Activated CD8-positive, alpha-beta memory T cell treated with anti-CD3 and anti-CD28 coated beads, Interleukin-2, amount 50 U/mL, for 1 hour (primary cell): ENCODE data around the gene TAF3.

ENCODE experiments used
- DNase-seq: peaks from one replicate; pipeline ENCODE4 v3.0.0-alpha.2; 2020; ENCODE audit errors: extremely low read depth

The TAF3 gene

DNA sequence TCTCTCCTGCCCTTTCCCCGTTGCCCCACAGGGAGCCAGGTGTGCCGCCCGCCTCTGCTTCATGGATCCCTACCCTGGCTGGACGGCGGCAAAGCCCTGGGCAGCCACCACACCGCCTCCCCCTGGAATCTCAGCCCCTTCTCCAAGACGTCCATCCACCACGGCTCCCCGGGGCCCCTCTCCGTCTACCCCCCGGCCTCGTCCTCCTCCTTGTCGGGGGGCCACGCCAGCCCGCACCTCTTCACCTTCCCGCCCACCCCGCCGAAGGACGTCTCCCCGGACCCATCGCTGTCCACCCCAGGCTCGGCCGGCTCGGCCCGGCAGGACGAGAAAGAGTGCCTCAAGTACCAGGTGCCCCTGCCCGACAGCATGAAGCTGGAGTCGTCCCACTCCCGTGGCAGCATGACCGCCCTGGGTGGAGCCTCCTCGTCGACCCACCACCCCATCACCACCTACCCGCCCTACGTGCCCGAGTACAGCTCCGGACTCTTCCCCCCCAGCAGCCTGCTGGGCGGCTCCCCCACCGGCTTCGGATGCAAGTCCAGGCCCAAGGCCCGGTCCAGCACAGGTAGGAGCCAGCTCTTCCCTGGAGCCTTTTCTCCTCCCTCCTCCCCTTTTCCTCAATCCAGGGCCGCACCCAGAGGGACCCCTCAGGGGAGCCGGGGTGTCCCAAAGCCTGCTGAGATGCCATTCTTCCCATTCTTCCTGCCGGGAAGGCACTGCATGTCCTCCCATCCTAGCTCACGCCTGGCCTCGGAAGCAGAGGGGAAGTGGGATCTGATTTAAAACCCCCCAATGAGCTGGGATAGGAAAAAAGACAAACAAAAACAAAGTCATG, 240.2 kb downstream of the TAF3 start:
- DNase-seq: no peak

DNA sequence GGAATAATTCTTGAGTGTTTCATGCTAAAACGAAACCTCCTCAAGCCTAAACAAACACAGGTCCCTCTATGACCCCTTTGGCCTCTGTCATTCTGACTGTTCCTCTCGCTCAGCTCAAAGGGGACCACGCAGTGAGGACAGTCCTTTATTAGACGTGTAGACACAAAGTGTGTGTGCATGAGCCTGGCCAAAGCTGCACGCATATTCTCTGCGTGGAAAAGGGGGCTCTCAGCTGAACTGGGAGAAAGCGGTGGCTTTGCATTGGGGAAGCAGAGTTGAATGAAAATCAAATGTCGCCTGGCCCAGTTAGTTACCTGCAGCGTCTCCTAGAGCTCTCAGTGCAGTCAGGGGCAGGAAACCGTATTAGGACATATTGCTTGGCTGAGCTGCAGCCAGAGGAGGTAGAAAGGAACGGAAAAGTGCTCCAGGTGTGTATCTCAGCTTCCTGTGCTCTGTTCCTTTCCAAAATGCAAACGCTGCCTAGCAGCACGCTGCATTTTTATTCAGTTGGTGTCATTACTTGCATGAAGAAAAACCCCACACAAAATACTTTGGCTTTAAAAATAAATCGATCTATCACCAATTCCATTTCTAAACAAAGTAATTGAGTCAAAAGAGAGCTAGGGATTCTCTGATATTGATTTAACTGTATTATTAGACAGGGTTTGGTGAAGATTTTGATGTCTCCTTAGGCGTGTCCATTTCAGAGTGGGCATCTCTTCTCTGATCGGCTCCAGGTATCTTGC, 241.1 kb downstream of the TAF3 start:
- no peak for DNase-seq

DNA sequence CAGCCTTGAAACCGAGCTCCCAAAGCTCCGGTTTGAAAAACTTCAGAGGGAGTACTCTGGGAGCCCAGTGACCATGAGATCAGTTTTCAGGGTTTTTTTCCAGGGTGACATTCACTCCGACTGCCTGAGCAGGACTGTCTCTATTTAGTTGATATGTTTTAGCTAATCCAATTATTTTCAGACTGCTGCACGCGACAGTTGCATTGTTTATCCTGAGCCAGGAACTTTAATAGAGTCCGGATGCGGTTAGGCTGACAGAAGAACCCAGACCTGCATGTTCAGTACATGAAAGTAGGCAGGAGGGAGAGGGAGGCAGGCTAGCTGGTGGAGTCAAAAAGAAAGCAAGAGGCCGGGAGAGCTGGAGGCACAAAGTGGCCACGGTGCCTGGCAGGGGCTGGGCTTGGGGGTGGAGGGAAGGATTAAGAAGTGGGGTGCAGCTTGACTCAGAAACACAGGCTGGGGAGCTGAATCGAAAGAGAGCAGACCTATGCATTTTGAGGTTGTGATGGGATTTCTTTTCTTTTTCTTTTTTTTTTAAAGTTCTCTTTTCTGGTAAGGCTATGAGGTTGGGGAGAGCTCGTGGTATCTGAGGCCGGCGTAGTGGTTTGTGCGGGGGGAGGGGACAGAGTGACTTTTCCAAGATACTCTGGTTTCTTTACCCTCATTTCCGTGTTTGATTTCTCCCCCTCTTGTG, 241.9 kb downstream of the TAF3 start:
- no peak for DNase-seq

DNA sequence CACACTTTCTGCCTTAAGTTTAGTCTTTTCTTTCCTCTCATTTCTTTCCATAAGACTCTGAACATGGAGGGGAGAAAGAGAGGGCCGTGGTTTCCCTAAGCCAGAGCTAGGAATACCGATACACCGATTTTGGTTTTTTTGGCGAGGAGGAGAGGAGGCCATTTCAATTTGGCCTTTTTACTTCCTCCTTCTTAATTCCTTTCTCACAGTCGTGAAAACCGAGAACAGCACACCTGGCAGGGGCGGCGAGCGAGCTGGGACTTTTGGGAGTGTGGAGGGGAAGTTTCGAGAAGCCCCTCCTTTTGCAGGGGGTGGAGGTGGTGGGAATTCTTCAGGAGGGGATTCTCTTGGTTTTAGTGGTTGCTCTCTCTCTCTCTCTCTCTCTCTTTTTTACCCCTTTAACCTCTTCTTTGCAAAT, 242.4 kb downstream of the TAF3 start:
- no peak for DNase-seq

DNA sequence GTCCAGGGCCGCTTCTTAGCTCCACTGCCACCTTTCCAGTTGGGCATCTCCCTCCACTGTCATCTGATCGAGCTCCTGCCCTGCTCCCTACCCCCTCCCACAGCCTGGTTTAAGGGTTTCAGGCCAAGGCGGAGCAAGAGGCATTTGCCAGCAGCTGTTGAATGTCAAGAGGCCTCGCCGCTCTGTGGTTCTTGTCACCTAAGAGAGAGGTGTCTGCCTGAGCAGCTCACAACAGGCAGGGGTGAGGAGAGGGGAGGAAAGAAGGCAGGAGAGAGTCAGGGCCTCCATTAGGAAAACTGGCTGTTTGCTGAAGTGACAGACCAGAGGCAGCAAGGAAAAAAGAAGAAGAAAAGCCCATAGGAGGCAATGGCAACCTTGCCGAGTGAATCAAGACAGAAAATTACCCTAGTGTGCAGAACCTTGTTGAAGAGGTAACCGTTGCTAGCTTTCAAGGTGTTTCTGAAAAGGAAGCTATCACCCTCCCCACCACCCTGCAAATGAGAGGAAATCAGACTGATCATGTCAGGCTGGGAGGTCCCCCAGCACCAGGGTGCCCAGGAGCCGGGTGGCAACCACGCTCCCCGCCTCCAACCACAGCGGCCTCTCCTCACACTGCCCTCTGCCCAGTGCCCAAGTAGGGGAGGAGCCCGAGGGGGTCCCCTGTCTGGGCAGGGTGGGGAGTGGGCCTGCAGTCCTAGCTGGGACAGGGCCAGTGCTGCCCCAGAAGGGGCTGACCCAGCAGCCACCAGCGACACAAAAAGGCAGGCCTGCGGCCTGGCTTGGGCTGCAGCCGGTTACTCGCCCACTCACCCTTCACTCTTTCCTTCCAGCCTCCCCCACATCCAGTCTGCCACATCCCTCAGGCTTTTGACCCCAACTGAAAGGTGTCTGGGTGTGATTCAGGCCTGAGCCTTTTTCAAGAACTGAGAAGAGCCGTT, 243.2 kb downstream of the TAF3 start:
- no peak for DNase-seq

DNA sequence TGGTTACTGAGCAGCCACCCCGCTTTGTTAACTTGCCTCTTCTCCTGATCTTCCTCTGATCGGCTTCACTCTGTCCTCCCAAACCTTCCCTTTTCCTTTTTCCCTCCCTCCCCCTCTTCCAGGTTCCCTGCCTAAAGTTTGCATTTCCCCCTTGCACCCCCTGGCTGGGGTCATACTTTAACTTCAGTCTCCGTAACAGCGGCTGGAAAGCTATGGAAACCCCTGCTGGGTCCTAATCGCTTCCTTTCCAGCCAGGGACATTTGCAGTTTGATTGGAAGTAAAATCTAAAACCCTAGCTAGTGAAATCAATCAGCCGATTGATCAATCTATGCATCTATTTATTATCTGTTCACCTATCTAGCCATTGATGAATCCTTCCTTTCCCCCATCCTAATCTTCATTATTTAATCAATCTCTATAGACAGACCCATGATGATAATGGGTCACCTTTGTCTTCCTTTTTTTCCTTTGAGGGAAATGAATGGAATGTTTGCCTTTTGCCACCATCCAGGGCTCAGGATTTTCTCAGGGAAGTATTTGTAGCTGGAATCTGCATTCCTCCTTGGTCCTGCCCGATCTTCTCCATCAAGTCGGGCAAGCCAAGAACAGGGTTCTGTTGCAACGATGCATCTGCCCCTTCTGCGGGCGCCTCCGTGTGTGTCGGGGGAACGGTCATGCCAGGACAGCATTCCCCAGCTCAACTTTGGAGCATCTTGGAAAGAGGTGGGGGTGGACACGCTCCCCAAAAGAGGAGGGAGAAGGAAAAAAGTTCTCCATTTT, 245.0 kb downstream of the TAF3 start:
- DNase-seq: no peak

DNA sequence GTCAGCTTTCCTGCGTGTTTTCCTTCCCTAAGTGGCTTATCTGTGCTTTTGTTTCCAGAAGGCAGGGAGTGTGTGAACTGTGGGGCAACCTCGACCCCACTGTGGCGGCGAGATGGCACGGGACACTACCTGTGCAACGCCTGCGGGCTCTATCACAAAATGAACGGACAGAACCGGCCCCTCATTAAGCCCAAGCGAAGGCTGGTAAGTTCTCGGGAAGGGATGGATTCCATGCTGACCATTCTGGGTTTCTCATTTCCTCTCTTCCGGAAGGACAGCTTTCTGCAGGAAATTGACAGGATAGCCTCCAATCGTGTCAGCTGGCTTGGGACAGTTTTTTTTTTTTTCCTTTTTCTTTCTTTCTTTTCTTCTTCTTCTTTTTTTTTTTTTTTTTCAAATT, 245.6 kb downstream of the TAF3 start:
- no peak for DNase-seq

DNA sequence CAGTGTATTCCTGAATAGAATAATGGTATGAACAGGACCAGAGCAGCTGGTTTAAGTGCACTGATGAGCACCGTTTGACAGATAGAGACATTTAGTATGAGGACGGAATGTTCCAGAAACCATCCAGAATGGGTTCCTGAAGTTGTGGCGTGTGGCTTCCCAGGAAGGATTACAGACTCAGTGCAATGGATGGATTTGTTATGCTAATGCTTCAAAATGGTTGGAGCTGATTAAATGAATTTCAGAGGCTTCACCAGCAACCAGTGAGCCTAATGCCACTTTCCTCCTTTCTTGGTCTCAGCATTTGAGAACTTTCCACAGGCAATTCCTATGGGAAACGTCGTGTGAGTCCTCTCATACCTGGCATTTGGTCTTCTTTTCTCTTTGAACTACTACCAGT, 246.1 kb downstream of the TAF3 start:
- DNase-seq: no peak

DNA sequence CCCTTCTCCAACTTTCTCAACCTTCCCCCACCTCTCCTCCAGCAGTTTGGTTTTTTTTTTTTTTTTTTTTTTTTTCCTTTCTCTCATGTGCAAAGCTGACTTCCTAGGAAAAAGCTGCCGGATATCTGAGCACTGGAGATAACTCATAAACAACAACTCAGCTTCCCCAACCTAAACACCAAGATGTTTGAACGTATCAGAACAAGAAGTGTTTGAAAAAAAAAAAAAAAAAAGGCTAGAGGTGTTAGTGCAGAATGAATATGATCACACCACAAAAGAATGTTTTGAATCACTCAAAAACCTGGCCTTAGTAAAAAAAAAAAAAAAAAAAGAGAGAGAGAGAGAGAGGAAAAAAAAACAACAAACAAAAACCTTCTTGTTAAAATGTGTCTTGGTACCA, 247.3 kb downstream of the TAF3 start:
- DNase-seq: no peak

DNA sequence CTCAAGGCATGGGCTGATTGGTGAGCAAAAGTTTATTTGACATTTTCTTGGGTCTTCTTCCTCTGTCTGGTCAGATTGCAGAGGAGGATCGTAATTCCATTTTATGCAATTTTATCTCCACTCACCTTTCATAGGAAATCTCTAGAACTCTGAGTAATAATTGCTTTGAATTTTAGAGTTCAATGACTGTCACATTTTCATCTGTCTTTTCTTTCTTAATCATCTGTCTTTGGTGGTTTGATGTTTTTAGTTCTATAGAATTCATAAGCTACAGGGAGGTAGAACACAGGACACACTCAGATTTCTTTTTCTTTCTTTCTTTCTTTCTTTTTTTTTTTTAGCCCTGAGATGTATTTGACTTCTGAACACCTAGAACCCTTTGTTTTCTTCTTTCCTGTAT, 247.8 kb downstream of the TAF3 start:
- no peak for DNase-seq
